Dermis microvascular lymphatic vessel endothelial cell (primary cell): ENCODE data around the gene VPS26B. TPM values are rescaled to one million over a fixed set of nuclear protein-coding genes. Genes with fewer than 3 reads are reported as not detected.
"Not testable (repeated sequence)": the region's sequence is repeated elsewhere in the genome, so short reads cannot be mapped to it uniquely, and the experiment has no call there.

Source experiments
- DNase-seq, 2 donors: peaks; one replicate each; pipeline versions ENCODE4 v3.0.0 to v3.0.0-alpha.2; 2010; ENCODE audit warnings: low read depth in 2 of 2
- total RNA-seq: library from RNA; depleted of rRNA; stranded (reverse); fragments of >200 nt; gene quantifications from 2 replicates; pipeline ENCODE4 v1.2.1, GENCODE V29; 2014

Gene VPS26B
- total RNA-seq, 1 donor from 2014 or later, result 20.4 TPM

DNA sequence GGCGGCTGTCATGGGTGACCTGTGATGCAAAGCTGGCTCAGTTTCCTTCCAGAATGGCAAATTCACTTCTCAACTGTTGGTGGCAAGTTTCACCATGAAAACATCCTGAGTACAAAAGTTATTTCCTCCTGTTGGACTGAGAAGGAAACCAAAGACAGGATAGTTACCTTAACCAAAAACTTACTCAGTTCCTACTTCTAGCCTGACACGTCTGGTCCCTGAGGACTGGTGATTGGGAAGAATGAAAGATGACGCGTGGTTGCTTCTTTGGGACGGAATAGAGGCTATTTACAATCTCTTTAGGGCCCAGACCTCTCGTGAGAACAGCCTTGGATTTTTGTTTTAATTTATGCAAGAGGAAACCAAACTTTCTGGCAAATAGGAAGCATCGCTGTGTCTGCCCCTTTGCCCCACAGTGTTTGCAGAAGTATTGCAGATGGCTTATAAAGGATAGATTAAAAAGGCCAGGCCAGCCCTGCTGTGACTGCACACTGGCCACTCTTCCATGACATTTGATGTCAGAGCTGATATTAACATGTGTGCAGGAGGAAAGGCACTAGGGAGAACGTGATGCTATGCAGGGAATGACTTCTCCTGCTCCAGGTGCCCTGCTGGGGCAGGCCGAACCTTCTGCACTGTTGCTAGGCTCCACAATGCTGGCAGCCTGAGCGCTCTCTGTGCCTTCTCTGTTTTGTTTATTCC, 7.6 kb downstream of the VPS26B start:
- DNase-seq, result no peak

DNA sequence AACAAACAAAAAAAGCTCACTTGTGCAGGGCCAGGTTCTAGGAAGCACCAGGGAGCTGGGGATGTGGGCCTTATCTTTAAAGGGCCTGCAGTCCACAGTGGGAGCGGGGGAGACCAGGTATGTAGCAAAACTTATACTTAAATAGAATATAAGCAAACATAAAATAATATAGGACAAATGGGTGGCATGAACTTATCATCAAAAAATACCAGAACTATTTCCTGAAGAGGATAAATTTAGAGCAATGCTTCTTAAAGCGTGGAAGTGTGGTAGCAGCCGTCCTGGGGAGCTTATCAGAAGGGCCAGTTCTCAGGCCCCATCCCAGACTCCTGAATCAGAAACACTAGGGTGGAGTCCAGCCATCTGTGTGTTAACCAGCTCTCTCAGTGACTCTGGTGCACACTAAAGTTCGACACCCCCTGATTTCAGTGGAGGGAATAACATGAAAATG, 9.3 kb downstream of the VPS26B start:
- DNase-seq, result no peak

DNA sequence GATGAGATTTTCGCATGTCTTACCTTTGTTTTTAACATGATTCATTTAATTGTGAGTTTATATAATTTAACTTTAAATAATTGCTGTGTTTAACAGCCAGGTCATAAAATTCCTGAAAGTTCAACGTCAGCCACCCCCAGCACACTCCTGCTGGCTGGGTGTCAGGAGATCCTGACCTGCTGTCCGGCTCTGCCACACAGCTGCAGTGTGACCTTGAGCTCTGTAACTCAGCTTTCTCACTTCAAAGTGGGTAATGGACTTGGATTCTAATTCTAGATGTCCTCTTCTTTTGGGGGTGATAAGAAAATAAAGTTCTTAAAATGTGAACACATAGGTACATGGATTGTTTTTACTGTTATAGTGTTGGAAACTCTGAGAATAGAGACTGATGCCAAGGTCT, 10.9 kb downstream of the VPS26B start:
- peak in 1 of 2 donors; percentile 15 for DNase-seq

DNA sequence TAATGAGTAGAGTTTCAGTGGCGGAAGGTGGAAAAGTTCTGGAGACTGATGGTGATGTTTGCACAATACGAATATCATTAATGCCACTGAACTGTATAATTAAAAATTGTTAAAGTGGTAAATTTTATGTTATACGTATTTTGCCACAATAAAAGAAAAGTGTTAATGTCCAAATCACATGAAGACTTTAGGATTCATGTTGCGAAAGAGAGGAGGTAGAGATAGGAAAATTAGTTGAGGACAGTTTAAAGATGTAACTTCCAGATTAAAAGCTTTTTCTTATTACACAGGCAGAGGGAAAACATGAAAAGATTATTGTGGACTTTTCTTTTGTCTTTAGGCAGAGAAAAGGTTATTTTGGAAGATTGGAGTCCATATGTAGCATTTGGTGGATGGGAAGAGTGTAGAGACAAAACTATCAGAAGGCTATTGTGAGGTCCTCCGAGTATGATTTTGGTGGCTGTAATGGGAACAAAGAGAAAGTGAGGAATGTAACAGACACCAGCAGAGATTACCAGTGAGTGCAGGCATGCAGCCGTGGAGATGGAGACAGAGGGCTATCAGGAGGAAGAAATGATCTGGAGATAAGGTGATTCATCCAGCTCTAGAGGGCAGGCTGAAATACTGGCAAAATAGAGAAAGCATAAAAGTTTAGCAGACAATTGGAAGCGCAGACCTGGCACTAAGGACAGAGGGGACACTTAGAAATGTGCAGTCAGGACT, 12.5 kb downstream of the VPS26B start:
- no peak for DNase-seq

DNA sequence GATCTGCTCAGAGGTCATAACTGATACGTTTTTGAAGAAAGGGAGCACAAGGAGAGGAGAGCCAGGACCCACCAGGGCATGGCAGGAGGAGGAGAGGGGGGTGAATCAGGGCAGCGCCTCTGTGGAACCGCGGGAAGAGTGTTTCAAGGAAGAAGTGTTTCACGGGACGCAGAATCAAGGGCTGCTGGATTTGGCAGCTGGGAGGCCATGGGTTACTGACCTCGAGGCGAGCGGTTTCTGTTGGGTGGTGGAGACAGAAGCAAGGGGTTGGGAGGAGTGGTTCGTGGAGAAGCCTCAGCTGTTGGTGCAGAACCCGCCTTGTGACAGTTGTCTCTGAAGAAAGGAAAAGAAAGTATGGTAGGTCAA, 13.1 kb downstream of the VPS26B start:
- DNase-seq, result no peak

DNA sequence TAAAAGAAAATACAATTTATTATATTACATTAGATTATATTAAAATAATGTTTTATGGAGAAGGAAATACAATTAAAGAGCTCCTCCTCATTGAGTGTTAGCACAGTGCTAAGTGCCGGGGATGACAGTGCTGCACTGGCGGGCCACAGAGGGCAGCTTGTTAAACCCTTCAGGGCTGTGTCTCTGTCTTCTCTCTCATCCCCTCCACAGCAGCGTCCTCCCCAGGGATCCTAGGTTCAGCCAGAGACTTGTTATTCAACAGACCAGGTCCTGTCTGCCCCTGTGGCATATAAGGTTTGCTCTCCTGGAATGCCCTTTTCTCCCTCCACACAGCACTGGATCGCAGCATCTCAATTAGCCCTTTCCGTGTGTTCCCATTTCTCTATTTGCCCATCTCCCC, 14.5 kb downstream of the VPS26B start:
- no peak for DNase-seq

DNA sequence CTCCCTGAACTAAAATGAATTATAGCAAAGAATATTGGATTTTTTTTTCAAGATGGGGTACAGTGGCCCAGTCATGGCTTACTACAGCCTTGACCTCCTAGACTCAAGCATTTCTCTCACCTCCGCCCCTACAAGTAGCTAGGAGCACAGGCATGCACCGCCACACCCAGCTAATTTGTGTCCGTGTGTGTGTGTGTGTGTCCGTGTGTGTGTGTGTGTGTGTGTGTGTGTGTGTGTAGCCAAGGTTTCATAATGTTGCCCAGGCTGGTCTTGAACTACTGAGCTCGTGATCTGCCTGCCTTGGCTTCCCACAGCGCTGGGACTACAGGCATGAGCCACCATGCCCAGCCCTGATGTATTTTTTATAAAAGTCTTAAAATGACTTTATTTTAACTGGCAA, 16.1 kb downstream of the VPS26B start:
- DNase-seq, result no peak

DNA sequence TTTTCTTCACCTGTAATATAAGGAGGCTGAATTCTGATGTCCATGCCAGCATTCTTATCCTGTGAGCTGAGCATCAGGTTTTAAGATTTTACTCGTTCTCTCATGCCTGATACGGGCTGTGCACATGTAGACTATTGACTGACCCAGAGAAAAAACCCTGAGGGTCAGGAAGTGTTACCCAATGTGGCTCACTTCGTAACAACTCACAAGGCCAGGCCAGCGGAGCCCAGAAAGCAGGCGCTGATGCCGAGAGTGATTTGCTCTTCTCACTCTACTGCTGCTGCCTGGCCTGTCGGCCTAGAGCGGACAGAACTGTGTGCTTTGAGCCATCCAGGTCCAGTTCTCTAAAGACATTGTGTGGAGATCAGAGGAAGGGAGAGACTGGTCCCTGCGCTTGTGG, 17.9 kb downstream of the VPS26B start:
- DNase-seq, result no peak

DNA sequence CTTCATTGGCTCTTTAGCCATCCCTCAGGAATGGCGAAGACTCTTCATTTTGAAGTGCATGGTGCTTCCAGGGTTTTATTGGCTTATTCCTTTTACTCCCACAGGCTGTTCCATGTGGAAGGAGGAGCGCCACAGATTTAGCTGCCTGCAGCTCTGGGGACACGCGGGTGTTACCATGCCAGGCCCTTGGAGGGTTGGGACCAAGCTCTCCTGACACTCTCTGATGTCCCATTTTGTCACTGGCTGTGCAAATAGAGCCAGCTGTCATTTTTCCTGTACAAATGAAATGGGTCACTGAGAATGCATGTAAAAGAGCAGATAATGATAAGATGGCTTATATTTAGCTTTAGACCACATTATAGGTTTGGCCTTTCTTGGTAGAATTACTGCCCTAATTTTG, 19.4 kb downstream of the VPS26B start:
- DNase-seq, result no peak

DNA sequence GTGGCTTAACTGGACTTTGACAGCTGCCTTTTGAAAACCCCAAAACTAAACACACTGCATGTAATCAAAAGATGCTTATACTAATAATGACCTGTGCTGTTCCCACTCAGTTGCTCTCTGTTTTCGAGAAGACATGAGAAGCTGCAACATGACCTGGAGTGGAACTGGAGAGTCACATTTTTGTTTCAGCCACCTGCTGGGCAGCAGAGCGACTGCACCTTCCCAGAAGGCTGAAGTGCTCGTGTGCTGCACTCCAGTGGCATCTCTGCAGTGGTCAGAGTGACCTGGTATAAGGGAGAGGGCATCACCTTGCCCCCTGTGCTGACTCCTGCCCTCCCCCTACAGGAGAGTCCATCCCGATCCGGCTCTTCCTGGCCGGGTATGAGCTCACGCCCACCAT, 20.1 kb downstream of the VPS26B start:
- peak in 1 of 2 donors; percentile 57 for DNase-seq

DNA sequence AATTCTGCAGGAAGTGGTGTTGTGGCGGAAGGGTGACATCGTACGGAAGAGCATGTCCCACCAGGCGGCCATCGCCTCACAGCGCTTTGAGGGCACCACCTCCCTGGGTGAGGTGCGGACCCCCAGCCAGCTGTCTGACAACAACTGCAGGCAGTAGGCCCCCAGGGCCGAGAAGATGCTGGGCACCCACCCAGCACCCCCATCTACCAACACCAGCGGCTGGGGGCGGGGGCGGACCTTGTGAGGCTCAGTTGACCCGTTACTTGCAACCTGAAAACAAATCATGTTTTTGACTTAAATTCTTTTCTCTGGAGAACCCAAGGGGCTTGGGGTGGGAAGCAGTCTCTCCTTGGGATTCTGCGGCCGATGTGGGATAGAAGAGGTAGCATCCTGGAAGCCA, 21.0 kb downstream of the VPS26B start:
- no peak for DNase-seq

DNA sequence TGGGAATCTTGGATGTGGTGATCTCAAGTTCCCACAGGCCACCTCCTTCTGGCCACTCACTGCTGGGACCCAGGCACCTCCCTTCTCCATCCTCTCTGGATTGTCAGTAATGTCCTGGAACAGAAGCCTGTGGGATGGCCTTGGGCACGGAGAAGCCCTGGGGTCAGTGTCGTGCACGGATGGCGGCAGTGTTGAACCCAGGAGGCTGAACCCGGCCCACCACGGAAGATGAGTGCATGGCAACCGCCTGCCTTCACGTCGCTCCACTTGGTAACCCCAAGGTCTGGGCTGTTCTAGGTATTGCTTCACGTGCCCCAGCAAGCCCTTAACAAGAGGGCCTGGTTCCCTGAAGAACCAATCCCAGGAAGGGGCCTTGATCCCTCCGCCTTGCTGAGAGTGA, 21.6 kb downstream of the VPS26B start:
- DNase-seq, result no peak

DNA sequence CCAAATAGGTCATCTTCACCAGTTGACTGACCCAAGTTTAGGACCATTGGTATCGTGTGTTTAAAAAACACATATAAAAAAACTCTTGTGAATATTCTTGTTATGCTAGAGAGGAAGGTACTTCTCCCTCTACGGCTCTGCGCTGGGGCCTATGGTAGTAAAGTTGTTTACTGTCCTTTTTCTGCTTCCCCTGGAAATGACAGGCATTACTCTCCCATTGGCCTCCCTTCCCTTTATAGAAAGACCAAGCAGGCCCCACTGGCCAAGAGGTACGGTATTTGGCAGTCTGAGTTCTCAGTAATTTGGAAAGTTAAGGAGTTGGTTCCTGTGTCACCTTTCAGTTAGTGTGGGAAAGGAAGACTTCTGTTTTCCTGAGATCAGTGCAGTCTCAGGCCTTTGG, 22.2 kb downstream of the VPS26B start:
- DNase-seq, result no peak

DNA sequence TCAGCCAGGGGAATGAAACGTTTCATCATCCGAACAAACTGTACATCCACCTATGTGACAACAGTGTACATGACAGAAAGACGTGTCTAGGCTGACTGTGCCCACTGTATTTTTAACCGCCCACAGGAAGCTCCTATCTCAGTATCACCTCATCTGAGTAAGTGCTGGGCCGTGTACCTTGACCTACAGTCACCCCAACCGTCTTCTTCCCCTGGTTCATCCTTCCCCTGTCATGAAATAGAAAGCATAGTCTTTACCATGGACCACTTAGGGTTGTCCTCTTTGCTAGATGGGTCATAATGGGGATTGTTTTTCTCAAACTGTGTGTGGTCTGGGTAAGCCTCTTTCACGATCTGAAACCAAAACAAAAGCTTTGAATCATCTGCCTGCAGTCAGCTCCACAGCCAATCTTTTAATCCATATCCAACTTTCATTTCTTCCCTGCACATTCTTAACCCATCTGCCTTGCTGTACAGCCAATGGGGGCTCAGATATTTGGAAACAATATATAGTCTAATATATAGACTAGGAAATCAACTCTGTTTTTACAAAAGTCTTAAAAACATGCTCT, 24.5 kb downstream of the VPS26B start:
- no peak for DNase-seq

DNA sequence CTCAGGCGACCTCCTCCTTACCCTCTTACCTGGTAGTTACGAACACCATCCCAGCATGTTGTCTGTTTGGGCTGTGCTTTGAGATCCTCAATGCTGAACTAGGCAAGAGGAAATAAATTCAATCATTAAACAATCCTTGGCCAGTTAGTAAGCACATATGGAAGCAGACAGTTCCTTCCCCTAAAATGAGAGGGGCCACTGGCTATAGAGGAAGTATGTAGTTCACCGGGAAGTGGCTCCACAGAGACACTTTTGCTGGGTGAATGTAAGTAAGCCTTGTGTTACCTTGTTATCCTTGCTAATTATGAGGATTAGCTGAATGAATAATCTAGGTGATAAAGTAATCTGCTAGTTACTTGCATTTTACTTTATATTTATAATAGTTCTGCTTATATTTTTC, 25.8 kb downstream of the VPS26B start:
- no peak for DNase-seq

DNA sequence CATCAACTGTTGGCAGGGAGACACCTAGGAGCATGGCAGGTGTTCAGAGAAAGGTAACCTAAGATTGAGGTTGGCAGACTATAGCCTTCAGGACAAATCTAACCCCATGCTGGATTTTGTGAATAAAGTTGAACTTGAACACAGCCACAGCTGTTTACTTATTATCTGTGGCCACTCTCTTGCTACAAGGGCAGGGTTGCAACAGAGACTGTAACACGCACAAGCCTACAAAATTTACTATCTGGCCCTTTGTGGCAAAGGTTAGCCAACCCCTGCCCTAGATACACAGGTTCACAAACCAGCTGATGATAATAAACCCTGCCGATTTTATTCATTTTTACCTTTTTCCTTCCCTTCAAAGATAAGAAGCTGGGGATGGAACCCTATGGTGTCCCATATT, 26.2 kb downstream of the VPS26B start:
- DNase-seq, result no peak

DNA sequence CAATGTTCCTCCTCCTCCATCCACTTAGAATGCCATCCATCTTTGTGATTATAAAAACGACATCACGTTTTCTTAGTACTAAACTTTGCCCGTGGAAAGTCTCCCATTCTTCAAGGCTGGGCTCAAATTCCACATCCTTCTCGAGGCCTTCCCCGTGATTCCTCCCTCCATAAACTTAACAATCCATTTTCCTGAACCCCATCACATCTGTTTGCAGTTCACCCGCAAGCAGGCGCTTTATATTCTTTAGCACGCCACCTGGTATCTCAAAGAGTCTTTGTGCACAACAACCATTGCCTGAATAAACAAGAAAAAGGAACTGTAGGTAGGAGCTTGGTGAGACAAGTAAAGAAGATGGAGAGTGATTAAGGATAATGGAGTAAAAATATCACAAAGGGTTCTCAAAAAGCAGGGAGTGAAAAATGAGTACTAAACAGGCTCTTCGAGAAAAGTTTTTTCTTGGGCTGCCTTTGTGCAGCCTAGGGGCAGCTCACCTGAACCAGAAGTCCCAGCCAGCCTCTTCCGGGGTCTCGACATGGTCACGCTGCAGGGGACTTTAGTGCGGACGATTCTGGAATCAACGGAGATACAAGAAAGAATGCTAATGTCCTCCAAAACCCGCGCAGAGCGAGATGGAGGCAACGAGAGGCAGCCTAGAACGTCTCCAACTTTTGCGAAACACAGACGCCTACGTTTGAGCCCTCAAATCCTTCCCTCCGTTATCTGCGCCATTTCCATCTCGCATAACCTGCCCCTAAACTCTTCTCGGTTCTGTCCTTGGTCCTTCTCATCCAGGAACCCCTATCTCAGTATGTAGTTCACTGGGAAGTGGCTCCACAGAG, 28.1 kb downstream of the VPS26B start:
- DNase-seq, result no peak

DNA sequence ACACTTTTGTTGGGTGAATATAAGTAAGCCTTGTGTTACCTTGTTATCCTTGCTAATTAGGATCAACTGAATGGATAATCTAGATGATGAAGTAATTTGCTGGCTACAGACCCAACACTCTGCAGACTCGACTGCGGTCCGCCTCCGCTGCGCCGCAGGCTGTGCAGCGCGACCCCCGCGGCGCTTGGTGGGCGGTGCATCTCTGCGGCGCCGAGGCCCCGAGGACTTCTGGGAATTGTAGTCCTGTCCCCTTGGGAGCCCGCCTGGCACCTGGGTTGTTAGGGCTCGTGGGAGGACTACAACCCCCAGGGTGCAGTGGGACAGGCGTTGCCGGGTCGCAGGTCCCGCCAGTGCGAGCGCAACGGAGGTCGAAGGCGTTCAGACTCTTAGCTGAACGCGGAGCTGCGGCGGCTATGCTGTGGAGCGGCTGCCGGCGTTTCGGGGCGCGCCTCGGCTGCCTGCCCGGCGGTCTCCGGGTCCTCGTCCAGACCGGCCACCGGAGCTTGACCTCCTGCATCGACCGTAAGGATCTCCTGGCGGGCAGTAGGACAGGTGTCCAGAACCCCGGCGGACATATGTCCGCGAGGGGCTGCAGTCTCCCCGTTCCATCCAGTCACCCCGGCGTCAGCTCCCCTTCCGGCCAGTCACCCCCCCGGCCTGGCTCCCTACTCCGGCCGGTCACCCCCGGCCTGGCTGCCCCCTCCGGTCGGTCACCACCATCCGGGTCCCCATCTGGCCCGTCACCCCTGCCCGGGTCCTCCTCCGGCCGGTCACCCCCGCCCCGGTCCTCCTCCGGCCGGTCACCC, 28.9 kb downstream of the VPS26B start, which contains the start of the genes ACAD8 and THYN1:
TSS of gene ACAD8 (plus strand) at position 381 of the 806 bp plus-strand sequence. CDS start at position 414, 33 bp downstream.
TSS of gene THYN1 (minus strand) at position 165 of the 806 bp plus-strand sequence. CDS start 470 bp downstream, outside the sequence.
- DNase-seq, result peak; percentile 92 to 98

DNA sequence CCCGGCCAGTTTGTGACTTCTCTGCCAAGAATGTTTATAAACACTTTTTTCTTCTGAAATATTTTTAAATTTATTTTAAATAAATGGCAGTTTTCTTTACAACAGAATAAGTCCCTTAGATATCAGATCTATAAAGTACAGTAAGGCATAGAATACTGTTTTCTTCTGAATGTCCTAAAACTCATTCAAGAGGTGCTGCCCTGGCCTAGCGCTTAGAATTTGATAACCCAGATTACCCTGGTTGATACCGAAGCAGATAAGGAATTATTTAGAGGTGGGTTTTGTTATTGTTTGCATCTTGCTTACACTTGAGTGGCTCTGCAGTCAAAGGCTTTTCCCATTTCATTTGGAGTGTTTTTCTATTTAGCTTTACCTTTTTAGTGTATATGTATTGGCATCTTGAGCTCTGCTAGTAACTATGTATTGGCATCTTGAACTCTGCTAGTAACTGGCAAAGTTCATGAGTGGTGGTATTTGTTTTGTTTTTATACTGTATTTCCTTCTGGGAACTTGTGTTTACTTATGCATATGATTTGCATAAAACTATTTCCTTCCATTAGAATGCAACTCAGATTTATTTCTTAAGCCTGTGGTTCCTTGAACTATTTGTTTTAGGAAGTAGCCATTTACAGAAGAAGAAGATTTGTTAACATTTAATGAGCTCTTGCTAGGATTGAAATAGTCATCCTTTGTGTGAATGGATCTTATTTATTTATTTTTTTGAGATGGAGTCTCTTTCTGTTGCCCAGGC, 30.1 kb downstream of the VPS26B start:
- no peak for DNase-seq

DNA sequence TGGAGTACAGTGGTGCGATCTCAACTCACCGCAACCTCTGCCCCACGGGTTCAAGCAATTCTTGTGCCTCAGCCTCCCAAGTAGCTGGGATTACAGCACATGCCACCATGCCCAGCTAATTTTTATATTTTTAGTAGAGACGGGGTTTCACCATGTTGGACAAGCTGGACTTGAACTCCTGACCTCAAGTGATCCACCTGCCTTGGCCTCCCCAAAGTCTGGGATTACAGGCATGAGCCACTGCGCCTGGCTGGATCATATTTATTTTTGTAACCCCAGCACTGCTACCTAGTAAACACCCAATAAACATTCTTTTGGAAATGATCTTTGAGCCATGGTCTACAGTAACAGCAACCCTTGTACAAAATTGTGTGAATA, 30.7 kb downstream of the VPS26B start:
- not testable (repeated sequence) for DNase-seq
